GM19035 (cell line): ENCODE measurements around the gene APOL3.
"Not testable (repeated sequence)": the region's sequence is repeated elsewhere in the genome, so short reads cannot be mapped to it uniquely, and the experiment has no call there.

Experiments used
- ATAC-seq: cut with Tn5 transposase; IDR thresholded peaks from one replicate; pipeline ENCODE4 v1.9.1; 2021; ENCODE audit not compliant: unreplicated experiment

Gene APOL3

DNA sequence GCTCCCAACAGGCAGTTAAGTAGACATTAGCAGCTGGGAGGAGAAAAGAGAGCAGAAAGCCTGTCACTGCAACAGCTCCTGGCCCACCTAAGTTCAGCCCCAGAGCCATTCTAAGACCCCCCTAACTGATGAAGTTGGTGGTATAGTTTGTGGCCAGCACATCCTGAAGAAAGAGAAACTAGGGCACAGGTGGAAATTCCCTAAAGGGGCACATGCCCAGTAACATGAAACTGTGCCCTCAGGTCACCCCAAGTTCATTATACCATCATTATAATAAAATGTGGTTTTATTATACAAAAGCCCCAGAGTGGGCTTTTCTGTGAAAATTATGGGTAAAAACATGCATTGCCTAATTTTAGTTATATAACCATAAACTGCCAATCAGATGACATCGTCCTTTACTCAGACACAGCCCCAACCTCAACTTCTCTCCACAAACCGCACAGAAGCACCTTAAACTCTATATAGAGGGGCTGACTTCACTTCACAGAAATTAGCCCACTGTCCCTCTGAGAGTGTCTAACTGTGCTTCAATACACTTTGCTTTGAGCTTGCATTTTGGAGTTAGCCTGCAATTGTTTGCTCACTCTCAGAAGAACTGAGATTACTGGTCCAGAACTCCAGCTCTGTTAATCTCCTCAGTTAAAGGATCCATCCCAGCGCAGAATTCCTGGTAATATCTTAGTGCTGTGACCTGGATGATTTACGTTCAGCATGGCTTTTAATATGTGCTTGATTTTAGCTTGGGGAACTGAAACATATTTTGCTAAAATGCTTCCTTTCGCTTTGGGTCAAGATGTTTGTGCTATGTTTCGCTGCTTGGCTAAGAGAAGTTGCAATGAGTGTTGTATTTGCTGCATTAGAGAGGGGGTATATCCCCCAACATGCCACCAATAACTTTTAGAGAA lies 1.8 kb upstream of the APOL3 start:
- no peak for ATAC-seq

DNA sequence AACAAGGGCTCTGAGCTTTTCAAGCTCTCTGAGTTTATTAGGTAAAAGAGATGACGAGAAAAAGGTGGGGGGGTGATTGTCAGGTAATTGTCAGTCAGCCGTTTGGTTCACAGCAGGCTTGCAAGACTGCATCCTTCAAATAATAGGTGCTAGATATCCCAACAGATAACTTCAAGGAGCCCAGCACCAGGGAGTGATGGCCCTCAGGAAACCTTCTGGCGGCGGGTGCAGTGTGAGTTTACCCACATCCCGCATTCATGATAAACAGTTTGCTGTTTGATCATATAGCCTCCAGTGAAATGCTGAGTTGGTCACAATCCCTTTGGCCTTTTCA lies 1.2 kb upstream of the APOL3 start:
- not testable (repeated sequence) for ATAC-seq

DNA sequence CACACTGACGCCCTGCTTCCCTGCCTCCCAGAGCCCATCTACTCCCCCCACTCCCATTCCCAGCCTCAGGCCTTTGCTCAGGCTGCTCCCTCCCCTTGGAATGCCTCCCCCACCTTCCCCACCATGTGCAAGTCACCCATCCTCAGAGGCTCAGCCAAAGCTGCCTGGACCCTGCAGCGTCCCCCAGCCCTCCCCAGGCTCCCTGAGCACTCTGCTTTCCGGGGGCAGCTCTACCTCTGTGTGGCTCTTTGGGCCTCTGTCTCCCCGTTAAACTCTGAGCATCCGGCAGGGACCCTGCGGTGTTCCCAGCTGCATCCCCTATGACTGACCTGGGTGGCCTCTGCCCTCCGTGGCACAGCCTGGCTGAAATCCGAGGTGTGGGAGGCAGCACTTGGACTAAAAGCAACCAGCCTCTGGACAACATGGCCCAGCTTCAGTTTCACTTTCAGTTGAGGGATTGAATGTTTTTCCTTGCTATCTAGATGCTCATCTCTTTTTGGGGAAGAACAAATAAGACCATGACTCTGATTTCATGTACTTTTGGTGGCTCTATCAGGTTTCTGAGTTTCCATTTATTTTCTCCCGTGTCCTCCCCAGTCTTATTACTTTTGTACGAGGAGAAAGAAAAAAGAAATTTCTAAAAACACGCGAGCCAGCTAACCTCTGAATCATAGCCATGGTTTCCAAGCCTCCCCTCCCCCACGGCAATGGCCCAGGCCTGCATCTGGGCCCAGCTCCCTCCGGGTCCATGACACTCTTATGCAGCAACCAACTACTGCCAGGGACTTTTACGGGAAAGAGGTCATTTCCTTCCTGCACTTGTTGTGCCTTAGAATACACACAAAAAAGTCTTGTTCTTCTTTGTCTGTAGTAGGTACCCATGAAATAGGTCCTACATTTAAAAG lies 3.8 kb downstream of the APOL3 start:
- ATAC-seq: no peak

DNA sequence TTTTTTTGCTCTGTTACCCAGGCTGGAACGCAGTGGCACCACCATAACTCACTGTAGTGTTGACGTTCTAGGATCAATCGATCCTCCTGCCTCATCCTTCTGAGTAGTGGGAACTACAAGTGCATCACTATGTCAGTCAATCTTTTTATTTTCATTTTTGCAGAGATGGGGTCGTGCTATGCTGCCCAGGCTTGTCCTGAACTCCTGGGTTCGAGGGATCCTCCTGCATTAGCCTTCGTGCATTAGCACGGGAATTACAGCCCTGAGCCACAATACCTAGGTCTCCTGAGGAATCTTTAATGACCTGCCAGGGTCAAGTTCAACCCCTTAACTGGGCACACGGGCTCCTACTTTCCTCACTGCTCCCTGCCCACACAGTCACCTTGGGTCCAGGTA lies 4.4 kb downstream of the APOL3 start:
- no peak for ATAC-seq

DNA sequence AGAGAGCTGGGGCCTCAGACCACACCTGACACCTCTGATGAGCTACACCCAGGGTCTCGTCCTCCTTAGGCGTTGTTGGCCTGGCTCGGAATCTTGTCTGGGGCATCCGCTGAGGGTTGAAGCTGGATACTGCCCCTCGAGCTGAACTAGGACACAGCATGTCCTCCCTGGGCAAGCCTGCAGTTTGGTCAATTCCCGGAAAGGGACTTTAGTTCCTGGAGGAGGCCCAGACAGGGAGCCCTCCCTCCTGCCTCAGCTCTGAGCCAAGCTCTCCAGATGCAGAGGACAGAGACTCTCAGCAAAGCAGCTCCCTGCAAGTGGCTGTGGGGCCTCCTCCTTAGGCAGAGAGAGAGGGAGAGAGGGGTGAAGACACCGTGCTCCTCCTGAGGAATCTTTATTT lies 4.9 kb downstream of the APOL3 start:
- no peak for ATAC-seq

DNA sequence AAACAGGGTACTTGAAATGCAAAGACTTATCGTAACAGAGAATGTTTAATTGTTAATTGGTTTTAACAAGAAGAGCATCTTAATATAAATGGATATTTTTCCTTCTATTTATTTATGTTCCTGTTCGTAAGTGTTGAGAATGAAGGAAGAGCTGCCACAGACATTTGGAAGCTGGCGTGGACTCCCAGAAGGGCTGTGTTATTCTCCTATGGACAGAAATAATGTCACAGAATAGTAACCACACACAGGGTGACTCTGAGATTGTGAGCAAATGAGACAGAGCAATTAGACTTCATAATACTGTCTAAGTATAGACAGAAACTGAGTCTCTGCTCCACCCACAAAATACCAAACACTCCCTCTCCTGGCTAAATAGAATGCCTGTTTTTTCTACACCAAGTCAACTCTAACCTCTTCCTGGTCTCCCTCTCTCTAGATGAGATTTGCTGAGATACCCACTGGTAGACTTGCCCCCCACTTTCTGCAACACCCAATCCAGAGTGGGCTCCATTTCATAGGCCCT lies 6.1 kb downstream of the APOL3 start:
- no peak for ATAC-seq

DNA sequence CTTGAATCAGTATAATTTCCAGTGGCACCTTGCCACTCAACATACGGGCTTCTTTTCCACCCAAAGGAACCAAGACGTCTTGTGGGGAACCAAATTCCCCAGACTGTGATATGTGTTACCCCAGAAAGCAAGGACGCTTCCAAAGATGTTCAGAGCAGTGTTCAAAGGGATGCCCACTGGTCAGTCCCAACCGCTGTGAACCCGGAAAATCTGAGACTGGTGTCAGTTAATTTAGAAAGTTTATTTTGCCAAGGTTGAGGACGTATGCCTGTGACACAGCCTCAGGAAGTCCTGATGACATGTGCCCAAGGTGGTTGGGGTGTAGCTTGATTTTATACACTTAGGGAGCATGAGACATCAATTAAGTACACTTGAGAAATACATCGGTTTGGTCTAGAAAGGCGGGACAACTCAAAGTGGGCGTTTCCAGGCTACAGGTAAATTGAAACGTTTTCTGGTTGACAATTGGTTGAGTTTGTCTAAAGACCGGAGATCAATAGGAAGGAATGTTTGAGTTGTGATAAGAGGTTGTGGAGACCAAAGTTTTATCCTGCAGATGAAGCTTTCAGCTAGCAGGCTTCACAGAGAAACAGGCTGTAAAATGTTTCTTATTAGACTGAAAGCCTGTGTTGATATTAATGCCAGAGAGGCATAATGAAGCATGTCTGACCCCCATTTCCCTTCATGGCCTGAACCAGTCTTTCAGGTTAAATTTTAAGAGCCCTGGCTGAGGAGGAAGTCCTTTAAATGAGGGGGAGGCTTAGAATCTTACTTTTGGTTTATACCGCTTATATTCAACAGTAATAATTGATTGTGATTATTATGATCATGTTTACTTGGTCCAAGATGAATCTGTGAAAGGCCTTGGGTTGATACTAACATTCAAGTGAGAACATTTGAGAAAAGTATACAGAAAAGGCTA lies 6.8 kb downstream of the APOL3 start:
- ATAC-seq: no peak

DNA sequence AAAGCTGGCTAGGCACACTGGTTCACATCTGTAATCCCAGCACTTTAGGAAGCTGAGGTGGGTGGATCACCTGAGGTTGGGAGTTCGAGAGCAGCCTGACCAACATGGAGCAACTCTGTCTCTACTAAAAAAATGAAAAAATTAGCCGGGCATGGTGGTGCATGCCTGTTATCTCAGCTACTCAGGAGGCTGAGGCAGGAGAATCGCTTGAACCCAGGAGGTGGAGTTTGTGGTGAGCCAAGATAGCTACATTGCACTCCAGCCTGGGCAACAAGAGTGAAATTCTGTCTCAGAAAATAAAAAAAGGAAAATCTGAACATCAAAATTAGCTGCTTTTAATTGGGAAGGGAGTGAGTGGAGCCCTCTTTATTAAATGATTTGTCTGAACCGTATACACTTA lies 7.7 kb downstream of the APOL3 start:
- ATAC-seq: not testable (repeated sequence)

DNA sequence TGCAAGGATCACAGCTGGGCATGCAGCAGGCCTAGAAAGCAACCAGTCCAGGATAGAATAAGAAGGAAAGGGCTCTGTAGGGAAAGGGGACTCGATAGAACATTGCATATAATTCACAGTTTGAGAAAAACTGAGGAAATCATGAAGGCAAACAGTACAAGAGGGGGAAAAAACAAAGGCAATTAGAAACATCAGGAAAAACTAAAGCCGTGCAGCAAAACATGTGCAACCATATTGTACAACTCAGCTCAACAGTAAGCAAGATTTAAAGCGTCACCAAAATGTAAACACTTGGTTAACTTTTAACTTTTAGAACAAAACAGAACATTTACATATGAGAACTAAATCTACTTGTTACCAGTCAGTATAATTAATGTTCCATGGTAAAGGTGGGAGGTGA lies 8.5 kb downstream of the APOL3 start:
- no peak for ATAC-seq

DNA sequence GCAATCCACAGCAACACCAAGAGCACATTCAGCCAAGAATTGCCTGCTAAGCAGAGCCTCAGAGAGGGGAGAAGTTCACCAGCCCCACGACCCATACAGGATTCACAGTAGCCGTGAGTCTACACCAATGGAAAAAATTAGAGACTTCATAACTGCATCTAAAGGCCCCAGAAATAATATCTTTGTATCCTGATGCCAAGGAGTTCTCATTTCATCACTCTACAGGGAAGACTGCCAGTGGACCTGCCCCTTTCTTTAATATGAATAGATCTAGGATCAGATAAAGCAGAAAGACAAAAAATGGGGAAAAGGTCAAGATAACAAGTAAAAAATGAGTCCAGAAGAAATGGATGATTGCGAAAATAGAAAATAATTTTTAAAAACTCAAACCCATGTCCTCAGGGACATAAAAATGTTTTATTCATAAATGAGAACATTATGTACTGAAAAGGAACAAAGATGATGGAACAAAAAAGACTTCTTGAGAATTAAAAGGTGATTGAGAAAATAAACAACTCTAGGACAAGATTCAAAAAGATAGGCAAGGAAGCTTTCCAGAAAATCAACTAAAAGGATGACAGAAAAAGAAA lies 9.5 kb downstream of the APOL3 start:
- no peak for ATAC-seq

DNA sequence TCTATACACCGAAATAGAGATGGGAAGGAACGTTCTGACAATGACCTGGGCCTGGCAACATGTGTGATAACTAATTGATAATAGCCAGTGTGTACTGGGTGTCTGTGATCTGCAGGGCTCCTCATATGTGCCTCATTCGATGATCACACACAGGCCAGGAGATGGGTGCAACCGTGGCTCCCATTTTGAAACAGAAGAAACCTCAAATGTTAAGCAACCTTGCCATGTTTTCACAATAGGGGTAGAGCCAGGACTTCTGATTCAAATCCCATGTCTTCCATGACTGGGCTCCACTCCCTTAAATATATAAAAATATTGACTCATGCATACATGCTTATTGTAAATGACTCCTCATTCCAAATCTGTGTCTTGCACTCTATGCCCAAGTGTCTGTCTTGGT lies 11.1 kb downstream of the APOL3 start:
- ATAC-seq: no peak

DNA sequence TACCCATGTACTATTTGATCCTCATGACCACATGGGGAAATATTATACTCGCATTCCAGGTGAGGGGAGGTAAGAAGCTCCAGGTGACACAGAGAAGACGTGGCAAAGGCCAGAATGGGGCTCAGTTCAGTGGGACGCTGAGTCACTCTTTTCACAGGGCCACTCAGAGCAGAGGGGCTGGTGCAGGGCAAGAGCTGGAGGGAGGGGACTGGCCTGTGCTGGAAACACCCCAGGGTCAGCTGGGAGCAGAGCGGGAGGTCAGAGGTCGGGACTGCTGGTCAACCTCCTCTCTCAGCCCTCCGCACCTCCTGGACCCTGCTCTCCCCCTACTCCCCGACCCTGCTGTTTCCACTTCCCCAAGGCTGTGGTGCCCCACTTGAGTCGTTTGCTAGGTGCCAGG lies 12.1 kb downstream of the APOL3 start:
- no peak for ATAC-seq

DNA sequence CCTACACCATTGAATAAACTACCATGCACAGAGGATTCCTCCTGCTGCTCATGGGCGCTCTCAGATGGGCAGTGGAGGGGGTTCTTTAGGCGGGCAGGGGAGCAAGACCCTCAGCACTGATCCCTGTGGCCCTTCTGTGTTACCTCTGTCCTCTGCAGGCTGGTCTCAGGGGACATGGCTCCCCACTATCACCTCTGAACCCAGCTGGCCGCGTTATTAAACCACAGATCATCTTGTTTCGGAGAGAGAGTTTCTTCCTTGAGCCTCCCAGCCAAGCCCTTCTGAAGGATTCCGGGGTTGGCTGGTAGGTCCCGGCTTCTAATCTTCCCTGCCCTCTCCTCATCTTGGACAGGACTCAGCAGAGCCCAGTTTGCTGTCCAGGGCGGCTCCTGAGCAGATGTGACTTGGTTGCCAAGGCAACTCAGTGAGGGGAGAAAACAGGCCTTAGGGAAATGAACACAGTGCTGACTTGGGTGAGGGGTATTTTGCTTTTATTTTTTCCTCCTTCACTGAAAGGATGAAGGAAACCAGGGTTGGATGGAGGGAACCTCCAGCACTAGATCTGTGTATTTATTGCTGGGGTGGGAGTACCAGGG lies 13.3 kb downstream of the APOL3 start:
- no peak for ATAC-seq

DNA sequence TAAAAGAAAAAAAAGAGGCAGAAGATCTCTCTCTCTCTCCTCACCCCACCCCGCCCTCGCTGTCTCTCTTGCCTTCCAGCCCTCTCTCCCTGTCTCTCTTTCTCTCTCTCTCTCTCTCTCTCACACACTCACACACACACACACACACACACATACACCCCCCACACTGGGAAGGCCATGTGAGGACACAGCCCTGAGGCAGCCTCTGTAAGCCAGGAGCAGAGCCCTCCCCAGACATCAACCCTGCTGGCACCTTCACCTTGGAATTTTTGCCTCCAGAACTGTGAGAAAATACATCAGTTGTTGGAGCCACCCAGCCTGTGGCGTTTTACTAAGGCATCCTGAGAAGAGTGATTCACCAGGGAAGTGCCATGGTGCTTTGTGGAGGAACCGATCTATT lies 14.7 kb downstream of the APOL3 start:
- ATAC-seq: no peak

DNA sequence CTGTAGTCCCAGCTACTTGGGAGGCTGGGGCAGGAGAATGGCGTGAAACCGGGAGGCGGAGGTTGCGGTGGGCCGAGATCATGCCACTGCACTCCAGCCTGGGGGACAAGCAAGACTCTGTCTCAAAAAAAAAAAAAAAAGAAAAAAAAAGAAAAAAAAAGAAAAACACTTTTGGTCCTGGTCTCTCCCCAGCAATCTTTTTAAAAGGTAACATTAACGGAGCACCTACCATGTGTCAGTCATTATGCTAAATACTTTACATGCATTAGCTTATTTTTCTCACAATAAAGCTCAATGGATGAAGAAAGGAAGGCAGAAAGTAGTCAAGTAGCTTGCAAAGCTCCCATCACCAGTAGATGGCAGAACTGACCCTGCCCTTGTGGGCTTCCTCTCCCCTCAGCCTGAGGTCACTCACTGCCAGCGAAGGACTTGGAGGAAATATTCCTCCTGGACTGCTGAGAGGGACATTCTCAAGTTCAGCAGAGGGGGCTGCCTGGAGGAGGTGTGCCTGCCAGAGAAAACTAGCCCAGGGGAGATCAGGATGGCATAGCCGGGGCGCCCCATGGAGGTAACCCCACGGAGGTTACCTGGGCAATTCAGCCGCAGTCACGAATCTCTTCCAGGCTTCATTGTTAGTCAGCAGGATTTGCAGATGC lies 15.5 kb downstream of the APOL3 start:
- no peak for ATAC-seq

DNA sequence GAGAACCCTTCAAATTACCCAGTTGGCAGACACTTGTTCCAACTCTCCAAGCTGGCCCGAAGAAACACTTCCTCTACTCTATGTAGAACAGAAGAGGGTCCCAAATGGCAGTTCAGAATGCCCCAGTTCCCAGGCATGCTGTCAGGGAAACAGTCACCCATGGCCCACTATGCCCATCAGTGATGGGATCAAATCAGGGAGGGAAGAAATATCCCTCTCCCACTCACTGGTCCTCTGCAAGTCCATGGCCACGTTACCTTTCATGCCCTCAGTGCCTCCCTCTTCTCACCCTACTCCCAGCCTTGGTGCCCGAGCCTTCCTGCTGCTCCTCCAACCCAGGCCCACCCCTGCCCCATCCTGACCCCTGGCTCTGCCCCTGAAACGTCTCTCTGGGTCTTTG lies 16.6 kb downstream of the APOL3 start:
- ATAC-seq: no peak

DNA sequence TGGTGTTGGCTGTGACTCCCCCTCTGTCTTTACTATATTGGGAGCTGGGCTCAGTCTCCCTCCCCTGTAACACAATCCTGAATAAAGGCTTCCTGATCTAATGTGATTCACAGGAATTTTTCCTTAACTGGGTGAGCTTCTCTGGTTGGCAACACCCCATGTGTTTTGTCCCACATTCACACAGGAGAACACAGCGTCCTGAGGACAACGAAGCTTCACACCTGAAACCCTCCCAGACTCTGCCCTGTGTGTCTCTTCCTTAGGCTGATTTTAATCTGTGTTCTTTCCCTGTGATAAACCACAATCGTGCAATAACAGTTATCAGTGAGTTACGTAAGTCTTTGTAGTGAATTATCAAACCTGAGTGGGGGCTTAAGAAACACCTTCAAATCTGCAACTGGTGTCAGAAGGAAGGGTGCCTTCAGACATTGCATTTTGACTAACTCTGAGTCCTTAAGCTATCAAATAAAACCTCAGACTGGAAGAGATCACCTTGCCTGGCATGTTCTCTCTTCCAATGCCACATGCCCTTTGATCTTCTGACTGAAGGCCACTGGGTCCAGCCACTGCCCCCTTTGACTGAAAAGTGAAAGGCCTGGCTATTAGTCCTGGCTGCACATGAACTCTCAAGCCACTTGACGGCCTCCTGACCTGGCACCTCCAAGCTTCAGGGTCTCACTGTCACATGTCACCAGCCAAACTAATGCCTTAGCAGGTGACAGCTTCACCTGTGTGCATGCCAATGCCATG lies 17.3 kb downstream of the APOL3 start:
- no peak for ATAC-seq

DNA sequence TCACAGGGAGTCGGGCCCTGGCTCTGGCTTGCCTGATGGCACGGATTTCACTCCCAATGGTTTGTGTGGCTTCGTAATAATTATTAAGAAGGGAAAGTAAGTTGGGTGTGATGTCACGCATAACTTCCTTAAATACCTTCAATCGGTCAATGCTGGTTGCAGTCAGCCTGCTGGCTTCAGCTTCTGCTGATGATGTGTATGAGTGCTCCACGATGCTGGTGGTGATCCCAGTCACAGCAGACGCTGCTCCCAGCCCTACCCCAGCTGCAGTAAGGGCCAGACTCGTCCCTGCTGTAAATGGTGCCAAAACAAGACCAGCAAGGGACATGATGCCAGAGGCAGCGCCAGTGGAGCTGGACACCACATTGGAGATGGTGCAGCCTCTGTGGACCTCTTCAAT lies 19.1 kb downstream of the APOL3 start:
- ATAC-seq: no peak

DNA sequence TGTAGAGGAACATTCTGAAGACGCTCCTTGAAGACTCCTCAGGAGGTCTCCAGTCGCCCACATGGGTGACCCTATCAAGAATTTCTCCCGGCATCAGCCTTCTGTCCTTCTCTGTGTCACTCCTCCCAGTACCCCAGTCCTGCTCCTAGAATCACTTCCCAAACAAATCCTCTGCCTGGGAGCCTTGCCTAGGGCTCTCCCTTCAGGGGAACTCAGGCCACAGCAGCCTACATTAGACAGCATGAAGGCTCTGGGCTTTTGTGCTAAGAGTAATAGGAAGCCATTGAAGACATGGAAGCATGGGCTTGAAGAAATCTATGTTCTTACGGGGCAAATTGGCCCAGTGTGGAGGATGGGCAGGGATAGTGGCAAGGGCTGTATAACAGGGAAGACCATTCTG lies 21.8 kb downstream of the APOL3 start:
- ATAC-seq: not testable (repeated sequence)
